WTC11 (cell line): ENCODE results near the gene WDR27. TPM values are rescaled to one million over a fixed set of nuclear protein-coding genes. Genes with fewer than 3 reads are reported as not detected.

Experiments used
- ATAC-seq: fragments of 200-7000 bp; cut with Tn5 transposase; 2 replicates; pipeline ENCODE4 v1.10.0; 2021; ENCODE audit warnings: mild to moderate bottlenecking, moderate library complexity
- CTCF ChIA-PET: fragments of 300-600 bp; sonication (Branson Sonifier 250); formaldehyde crosslinking; loops from one replicate; lab custom pipeline; 2021; ENCODE audit warnings: antibody characterized with exemption; lab: Charles Lee
- POLR2A ChIA-PET: fragments of 350-600 bp; sonication (Branson Sonifier 250); formaldehyde crosslinking; loops from one replicate; lab custom pipeline; 2021; ENCODE audit warnings: antibody characterized with exemption; lab: Charles Lee
- DNase-seq: peaks from one replicate; pipeline ENCODE4 v3.0.0; 2021; ENCODE audit warnings: low spot score
- H3K27ac Mint-ChIP-seq: 2 replicates; pipeline ENCODE4 v1.8.0; 2021; ENCODE audit warnings: mixed read lengths
- H3K27me3 Mint-ChIP-seq: 2 replicates; pipeline ENCODE4 v1.8.0; 2021; ENCODE audit warnings: low read depth, mild to moderate bottlenecking, moderate library complexity, mixed read lengths
- H3K36me3 Mint-ChIP-seq: 2 replicates; pipeline ENCODE4 v1.8.0; 2021; ENCODE audit warnings: mixed read lengths
- H3K4me1 Mint-ChIP-seq: 2 replicates; pipeline ENCODE4 v1.8.0; 2022; ENCODE audit warnings: mixed read lengths
- H3K4me3 Mint-ChIP-seq: 2 replicates; pipeline ENCODE4 v1.8.0; 2021; ENCODE audit warnings: mild to moderate bottlenecking, moderate library complexity, mixed read lengths
- H3K9me3 Mint-ChIP-seq: 2 replicates; pipeline ENCODE4 v1.8.0; 2021; ENCODE audit warnings: mixed read lengths
- ATF1 ChIP-seq: sonication (generic); formaldehyde crosslinking; IDR thresholded peaks from 2 replicates; pipeline ENCODE4 v1.8.1; 2023; ENCODE audit warnings: mild to moderate bottlenecking, moderate library complexity, missing genetic modification reagents
- CBFB ChIP-seq: sonication (generic); formaldehyde crosslinking; IDR thresholded peaks from 2 replicates; pipeline ENCODE4 v1.8.1; 2022; ENCODE audit warnings: mild to moderate bottlenecking, low read depth, missing genetic modification reagents
- EMX1 ChIP-seq: fragments of 250-450 bp; sonication (Bioruptor Pico); IDR thresholded peaks from 2 replicates; pipeline ENCODE4 v1.8.0; 2021; ENCODE audit warnings: mild to moderate bottlenecking
- IRF2 ChIP-seq: sonication (generic); formaldehyde crosslinking; IDR thresholded peaks from 2 replicates; pipeline ENCODE4 v1.8.0; 2022; ENCODE audit warnings: low read depth, missing genetic modification reagents, borderline replicate concordance
- JAZF1 ChIP-seq: fragments of 250-450 bp; sonication (Bioruptor Pico); IDR thresholded peaks from 2 replicates; pipeline ENCODE4 v1.9.0; 2021; ENCODE audit warnings: moderate library complexity, mild to moderate bottlenecking, inconsistent platforms
- MXD4 ChIP-seq: fragments of 250-450 bp; sonication (Bioruptor Pico); IDR thresholded peaks from 2 replicates; pipeline ENCODE4 v1.8.0; 2021; ENCODE audit warnings: mild to moderate bottlenecking, moderate library complexity, borderline replicate concordance
- NR1H2 ChIP-seq: sonication (generic); formaldehyde crosslinking; IDR thresholded peaks from 2 replicates; pipeline ENCODE4 v1.9.0; 2021; ENCODE audit warnings: mild to moderate bottlenecking, moderate library complexity, missing genetic modification reagents
- SMAD4 ChIP-seq: sonication (generic); formaldehyde crosslinking; IDR thresholded peaks from 2 replicates; pipeline ENCODE4 v1.8.0; 2022; ENCODE audit warnings: mild to moderate bottlenecking, missing genetic modification reagents
- SOX15 ChIP-seq: fragments of 250-450 bp; sonication (Bioruptor Pico); IDR thresholded peaks from 2 replicates; pipeline ENCODE4 v1.9.0; 2021; ENCODE audit warnings: mild to moderate bottlenecking
- SP1 ChIP-seq: sonication (generic); formaldehyde crosslinking; conservative IDR thresholded peaks from 2 replicates; pipeline ENCODE4 v1.8.1; 2022; ENCODE audit warnings: missing genetic modification reagents
- TP53 ChIP-seq: sonication (generic); formaldehyde crosslinking; IDR thresholded peaks from 2 replicates; pipeline ENCODE4 v1.8.1; 2023; ENCODE audit warnings: mild to moderate bottlenecking, missing genetic modification reagents
- ZNF219 ChIP-seq: sonication (generic); formaldehyde crosslinking; IDR thresholded peaks from 2 replicates; pipeline ENCODE4 v1.8.0; 2023; ENCODE audit warnings: missing genetic modification reagents, mild to moderate bottlenecking, borderline replicate concordance
- ZNF232 ChIP-seq: sonication (generic); formaldehyde crosslinking; IDR thresholded peaks from 2 replicates; pipeline ENCODE4 v1.8.0; 2022; ENCODE audit warnings: mild to moderate bottlenecking, missing genetic modification reagents
- ZNF263 ChIP-seq: sonication (generic); formaldehyde crosslinking; IDR thresholded peaks from 2 replicates; pipeline ENCODE4 v1.8.1; 2022; ENCODE audit warnings: low read depth, mild to moderate bottlenecking, moderate library complexity, missing genetic modification reagents
- ZNF396 ChIP-seq: fragments of 250-450 bp; sonication (Bioruptor Pico); IDR thresholded peaks from 2 replicates; pipeline ENCODE4 v1.8.0; 2021; ENCODE audit warnings: mild to moderate bottlenecking, moderate library complexity, borderline replicate concordance
- ZNF671 ChIP-seq: fragments of 250-450 bp; sonication (Bioruptor Pico); IDR thresholded peaks from 2 replicates; pipeline ENCODE4 v1.8.0; 2021; ENCODE audit warnings: mild to moderate bottlenecking
- total RNA-seq: library from RNA; stranded (reverse); gene quantifications from 3 replicates; pipeline ENCODE4 v1.2.3, GENCODE V29; 2021
- TF ChIP-seq, protein P1 (sequence below): sonication (generic); formaldehyde crosslinking; IDR thresholded peaks from 2 replicates; pipeline ENCODE4 v1.8.0; 2022; ENCODE audit warnings: mild to moderate bottlenecking, missing genetic modification reagents
- TF ChIP-seq, protein P2 (sequence below): sonication (generic); formaldehyde crosslinking; conservative IDR thresholded peaks from 2 replicates; pipeline ENCODE4 v1.8.1; 2023; ENCODE audit warnings: mild to moderate bottlenecking, low read depth, missing genetic modification reagents, moderate library complexity
- TF ChIP-seq, protein P3 (sequence below): sonication (generic); formaldehyde crosslinking; IDR thresholded peaks from 2 replicates; pipeline ENCODE4 v1.8.0; 2022; ENCODE audit warnings: mild to moderate bottlenecking, missing genetic modification reagents

The WDR27 gene
- total RNA-seq, 1 experiment from 2014 or later, result 126 TPM

DNA sequence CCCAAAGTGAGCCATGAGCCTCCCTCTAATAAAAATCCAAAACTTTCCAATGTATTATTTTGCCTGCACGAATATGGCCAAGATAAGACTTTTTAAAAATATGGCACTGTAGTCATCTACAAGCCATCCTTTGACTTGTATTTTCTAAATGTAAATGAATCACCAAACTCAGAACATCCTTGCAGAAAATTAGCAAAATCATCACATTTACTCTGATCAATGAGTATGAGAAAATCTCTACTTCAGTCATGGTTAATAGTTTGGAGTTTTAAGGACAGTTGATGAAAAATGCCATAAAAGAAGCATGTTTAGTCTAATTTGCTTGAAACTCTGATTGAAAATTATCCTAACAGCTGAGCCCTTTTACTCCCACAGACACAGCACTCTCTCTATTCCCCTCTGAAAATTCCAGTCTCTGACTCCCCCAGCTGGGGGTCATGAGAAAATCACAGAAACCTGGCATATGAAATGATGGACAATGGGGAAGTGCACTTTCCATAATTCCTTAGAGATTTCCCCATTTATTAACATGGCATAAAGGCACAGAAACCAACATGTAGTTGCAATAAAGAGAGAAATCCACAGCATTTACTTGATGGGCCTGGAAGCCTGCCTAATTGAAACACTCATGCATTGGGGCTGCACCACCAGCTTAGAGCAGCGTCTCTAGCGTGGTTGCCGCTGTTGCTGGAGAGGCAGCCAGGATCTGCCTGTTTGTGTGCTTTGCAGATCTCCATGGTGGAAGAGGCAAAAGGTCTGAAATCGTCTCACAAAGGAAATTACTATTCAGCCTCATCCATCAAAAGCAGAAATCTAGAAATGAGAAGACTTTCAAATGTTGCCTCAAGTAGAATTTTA is 214.0 kb downstream of the WDR27 start:
- Mint-ChIP-seq H3K27me3 (no peaks in the 10 kb centered on the region), H3K27ac (peak overlapping the region; percentile 49; the same call in 1 of the 2 replicates), H3K36me3 (peaks cover 8% of the 10 kb centered on the region), H3K4me3 (no peak overlapping the region), H3K9me3 (peaks cover 32% of the 10 kb centered on the region), H3K4me1 (no peaks in the 10 kb centered on the region)
- TF ChIP-seq, protein P1, sequence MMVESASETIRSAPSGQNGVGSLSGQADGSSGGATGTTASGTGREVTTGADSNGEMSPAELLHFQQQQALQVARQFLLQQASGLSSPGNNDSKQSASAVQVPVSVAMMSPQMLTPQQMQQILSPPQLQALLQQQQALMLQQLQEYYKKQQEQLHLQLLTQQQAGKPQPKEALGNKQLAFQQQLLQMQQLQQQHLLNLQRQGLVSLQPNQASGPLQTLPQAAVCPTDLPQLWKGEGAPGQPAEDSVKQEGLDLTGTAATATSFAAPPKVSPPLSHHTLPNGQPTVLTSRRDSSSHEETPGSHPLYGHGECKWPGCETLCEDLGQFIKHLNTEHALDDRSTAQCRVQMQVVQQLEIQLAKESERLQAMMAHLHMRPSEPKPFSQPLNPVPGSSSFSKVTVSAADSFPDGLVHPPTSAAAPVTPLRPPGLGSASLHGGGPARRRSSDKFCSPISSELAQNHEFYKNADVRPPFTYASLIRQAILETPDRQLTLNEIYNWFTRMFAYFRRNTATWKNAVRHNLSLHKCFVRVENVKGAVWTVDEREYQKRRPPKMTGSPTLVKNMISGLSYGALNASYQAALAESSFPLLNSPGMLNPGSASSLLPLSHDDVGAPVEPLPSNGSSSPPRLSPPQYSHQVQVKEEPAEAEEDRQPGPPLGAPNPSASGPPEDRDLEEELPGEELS, result no peak
- no peak for TF ChIP-seq EMX1
- TF ChIP-seq CBFB (CRISPR knock-in tag), result no peak
- no peak for TF ChIP-seq MXD4 (CRISPR knock-in tag)
- no peak for TF ChIP-seq TP53 (CRISPR knock-in tag)
- no peak for TF ChIP-seq SOX15 (CRISPR knock-in tag)
- no peak for TF ChIP-seq ZNF263 (CRISPR knock-in tag)
- CTCF ChIA-PET, result no interaction called here
- POLR2A ChIA-PET, result no interaction called here
- DNase-seq, result no peak
- ATAC-seq, result no peak

DNA sequence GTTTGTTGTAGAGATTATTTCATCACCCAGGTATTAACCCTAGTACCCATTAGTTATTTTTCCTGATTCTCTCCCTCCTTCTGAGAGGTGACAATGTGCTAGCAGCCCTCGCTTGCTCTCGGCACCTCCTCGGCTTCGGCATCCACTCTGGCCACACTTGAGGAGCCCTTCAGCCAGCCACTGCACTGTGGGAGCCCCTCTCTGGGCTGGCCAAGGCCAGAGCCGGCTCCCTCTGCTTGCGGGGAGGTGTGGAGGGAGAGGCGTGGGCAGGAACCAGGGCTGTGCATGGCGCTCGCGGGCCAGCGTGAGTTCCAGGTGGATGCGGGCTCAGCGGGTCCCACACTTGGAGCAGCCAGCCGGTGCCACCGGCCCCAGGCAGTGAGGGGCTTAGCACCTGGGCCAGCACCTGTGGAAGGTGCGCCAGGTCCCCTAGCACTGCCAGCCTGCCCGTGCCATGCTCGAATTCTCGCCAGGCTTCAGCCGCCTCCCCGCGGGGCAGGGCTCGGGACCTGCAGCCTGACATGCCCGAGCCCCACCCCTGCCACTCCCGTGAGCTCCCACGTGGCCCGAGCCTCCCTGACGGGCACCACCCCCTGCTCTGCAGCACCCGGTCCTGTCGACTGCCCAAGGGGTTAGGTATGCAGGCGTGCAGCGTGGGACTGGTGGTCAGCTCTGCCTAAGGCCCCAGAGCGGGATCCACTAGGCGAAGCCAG is 221.9 kb downstream of the WDR27 start:
- POLR2A ChIA-PET, result no interaction called here
- CTCF ChIA-PET, result no interaction called here
- Mint-ChIP-seq H3K36me3 (peaks cover 68% of the 10 kb centered on the region), H3K27ac (no peak overlapping the region), H3K4me1 (no peaks in the 10 kb centered on the region), H3K4me3 (no peak overlapping the region), H3K9me3 (peaks cover 91% of the 10 kb centered on the region)
- ATAC-seq, result no peak
- no peak for TF ChIP-seq IRF2 (CRISPR knock-in tag)
- no peak for TF ChIP-seq ZNF219 (CRISPR knock-in tag)
- no peak for TF ChIP-seq ZNF263 (CRISPR knock-in tag)
- TF ChIP-seq ZNF396, result no peak
- no peak for TF ChIP-seq SMAD4 (CRISPR knock-in tag)
- TF ChIP-seq SP1, result no peak
- no peak for TF ChIP-seq NR1H2 (CRISPR knock-in tag)
- TF ChIP-seq, protein P2, sequence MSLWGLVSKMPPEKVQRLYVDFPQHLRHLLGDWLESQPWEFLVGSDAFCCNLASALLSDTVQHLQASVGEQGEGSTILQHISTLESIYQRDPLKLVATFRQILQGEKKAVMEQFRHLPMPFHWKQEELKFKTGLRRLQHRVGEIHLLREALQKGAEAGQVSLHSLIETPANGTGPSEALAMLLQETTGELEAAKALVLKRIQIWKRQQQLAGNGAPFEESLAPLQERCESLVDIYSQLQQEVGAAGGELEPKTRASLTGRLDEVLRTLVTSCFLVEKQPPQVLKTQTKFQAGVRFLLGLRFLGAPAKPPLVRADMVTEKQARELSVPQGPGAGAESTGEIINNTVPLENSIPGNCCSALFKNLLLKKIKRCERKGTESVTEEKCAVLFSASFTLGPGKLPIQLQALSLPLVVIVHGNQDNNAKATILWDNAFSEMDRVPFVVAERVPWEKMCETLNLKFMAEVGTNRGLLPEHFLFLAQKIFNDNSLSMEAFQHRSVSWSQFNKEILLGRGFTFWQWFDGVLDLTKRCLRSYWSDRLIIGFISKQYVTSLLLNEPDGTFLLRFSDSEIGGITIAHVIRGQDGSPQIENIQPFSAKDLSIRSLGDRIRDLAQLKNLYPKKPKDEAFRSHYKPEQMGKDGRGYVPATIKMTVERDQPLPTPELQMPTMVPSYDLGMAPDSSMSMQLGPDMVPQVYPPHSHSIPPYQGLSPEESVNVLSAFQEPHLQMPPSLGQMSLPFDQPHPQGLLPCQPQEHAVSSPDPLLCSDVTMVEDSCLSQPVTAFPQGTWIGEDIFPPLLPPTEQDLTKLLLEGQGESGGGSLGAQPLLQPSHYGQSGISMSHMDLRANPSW (CRISPR knock-in tag), result no peak
- TF ChIP-seq, protein P3, sequence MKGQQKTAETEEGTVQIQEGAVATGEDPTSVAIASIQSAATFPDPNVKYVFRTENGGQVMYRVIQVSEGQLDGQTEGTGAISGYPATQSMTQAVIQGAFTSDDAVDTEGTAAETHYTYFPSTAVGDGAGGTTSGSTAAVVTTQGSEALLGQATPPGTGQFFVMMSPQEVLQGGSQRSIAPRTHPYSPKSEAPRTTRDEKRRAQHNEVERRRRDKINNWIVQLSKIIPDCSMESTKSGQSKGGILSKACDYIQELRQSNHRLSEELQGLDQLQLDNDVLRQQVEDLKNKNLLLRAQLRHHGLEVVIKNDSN (CRISPR knock-in tag), result no peak
- TF ChIP-seq JAZF1, result no peak
- TF ChIP-seq ATF1 (CRISPR knock-in tag), result no peak
- TF ChIP-seq ZNF671 (CRISPR knock-in tag), result no peak
- no peak for TF ChIP-seq ZNF232 (CRISPR knock-in tag)
- TF ChIP-seq, all 79 proteins: peak for 0
- H3K27me3 Mint-ChIP-seq, result peaks cover 6% of the 10 kb centered on the region; the same call in 1 of the 2 replicates
- no peak for DNase-seq
